Transverse colon (tissue), 4 donors: ENCODE results near the gene RNF126. TPM values are rescaled to one million over a fixed set of nuclear protein-coding genes. Genes with fewer than 3 reads are reported as not detected.
A peak's percentile ranks its signal among the peaks of the same experiment; 100 is the strongest.

Source experiments
- DNase-seq: peaks from one replicate; pipeline ENCODE4 v3.0.0-alpha.2; 2019
- H3K27ac ChIP-seq, 4 donors: fragments of 200-600 bp; sonication (generic); 2 replicates each; pipeline ENCODE4 v1.5.1; 2016 to 2018; ENCODE audit warnings: inconsistent platforms in 4 of 4
- H3K27me3 ChIP-seq: fragments of 200-600 bp; sonication (generic); 2 replicates; pipeline ENCODE4 v1.5.1; 2017; ENCODE audit warnings: inconsistent platforms
- H3K36me3 ChIP-seq, 4 donors: fragments of 200-600 bp; sonication (generic); 2 replicates each; pipeline ENCODE4 v1.5.1; 2017 to 2019; ENCODE audit warnings: inconsistent platforms in 4 of 4
- H3K4me1 ChIP-seq, 4 donors: fragments of 200-600 bp; sonication (generic); 2 replicates each; pipeline ENCODE4 v1.5.1; 2017 to 2020; ENCODE audit warnings: inconsistent platforms in 4 of 4
- H3K4me3 ChIP-seq, 4 donors: fragments of 200-600 bp; sonication (generic); 1 replicate in 1 of 4; 2 replicates in 3 of 4; pipeline versions ENCODE4 v1.5.1 to v1.6.1; 2017 to 2019; ENCODE audit warnings: inconsistent platforms in 4 of 4
- H3K9me3 ChIP-seq, 2 donors: fragments of 200-600 bp; sonication (generic); 2 replicates each; pipeline ENCODE4 v1.5.1; 2017 to 2019; ENCODE audit warnings: inconsistent platforms in 2 of 2
- CTCF ChIP-seq, 5 experiments: fragments of 200-600 bp in 3 of 5; fragments of 450-650 bp in 2 of 5; sonication (generic) in 3 of 5; IDR thresholded peaks; 1 replicate in 2 of 5; 2 replicates in 3 of 5; pipeline ENCODE4 v1.5.1; 2016 to 2017; ENCODE audit warnings: antibody characterized with exemption in 5 of 5, inconsistent platforms in 3 of 5, mild to moderate bottlenecking in 2 of 5, moderate library complexity in 1 of 5
- EP300 ChIP-seq: sonication (generic); formaldehyde crosslinking; IDR thresholded peaks from one replicate; pipeline ENCODE4 v1.6.1; 2017; ENCODE audit warnings: antibody characterized with exemption, low read depth
- POLR2A ChIP-seq: fragments of 450-650 bp; IDR thresholded peaks from one replicate; pipeline ENCODE4 v1.6.1; 2016; ENCODE audit warnings: antibody characterized with exemption, mild to moderate bottlenecking, moderate library complexity
- POLR2AphosphoS5 ChIP-seq, 3 donors: sonication (generic); formaldehyde crosslinking; IDR thresholded peaks; one replicate each; pipeline ENCODE4 v1.6.1; 2016; ENCODE audit warnings: antibody characterized with exemption in 3 of 3
- WGBS, 2 donors: methylation state at CpG; one replicate each; pipeline ENCODE4 v1.1.5; 2018; ENCODE audit warnings: low coverage in 1 of 2; 5-methylcytosine and 5-hydroxymethylcytosine counted together
- in situ Hi-C, 4 donors: fragments of 200-750 bp; cut with MboI; loops; one replicate each; pipeline versions ENCODE4 v1.15.0 to v1.15.1; 2017; ENCODE audit warnings: low sequenced_read_pairs in 3 of 4, low pct_ligation_motif_present in 1 of 4, low pct_unique_long_range_greater_than_20kb in 1 of 4
- intact Hi-C: fragments of 100-400 bp; cut with DNase I; formaldehyde crosslinking; loops from one replicate; pipeline ENCODE4 v1.15.1; 2023; ENCODE audit warnings: low total_unique reads
- total RNA-seq, 4 donors: library from RNA; depleted of rRNA; stranded (reverse); fragments of >200 nt; gene quantifications; one replicate each; pipeline ENCODE4 v1.1.0, GENCODE V29; 2016

Gene RNF126
- total RNA-seq, 4 donors from 2014 or later = 88.6 to 148 (median 102) TPM

- no peak for DNase-seq
- no peak for TF ChIP-seq EP300
- TF ChIP-seq POLR2A = no peak
- no peak for TF ChIP-seq CTCF (IDR thresholded peaks at IDR 0.05)
- no peak for TF ChIP-seq POLR2AphosphoS5 (IDR thresholded peaks at IDR 0.05)
- Histone ChIP-seq H3K36me3 (peaks cover 0 to 13% (median 5%) of the 10 kb centered on the region in 4 donors), H3K4me1 (peaks cover 0 to 26% (median 9%) of the 10 kb centered on the region in 4 donors), H3K4me3 (no peak overlapping the region), H3K27me3 (peaks cover 37% of the 10 kb centered on the region), H3K27ac (no peak overlapping the region), H3K9me3 (no peaks in the 10 kb centered on the region)
- 0 to 86% methylated on average over 1 to 47 of the region's 54 CpGs for WGBS, 2 donors
- in situ Hi-C loops (no loop called here), intact Hi-C loops (no loop called here)
Observed at GRCh38 chr19:613732-614567, 49.1 kb downstream of the RNF126 start.

GRCh38 chr19:612941-613340 lies 50.1 kb downstream of the RNF126 start:
- Histone ChIP-seq H3K27me3 (peaks cover 41% of the 10 kb centered on the region), H3K4me1 (peaks cover 0 to 28% (median 9%) of the 10 kb centered on the region in 4 donors), H3K27ac (no peak overlapping the region), H3K9me3 (no peaks in the 10 kb centered on the region), H3K4me3 (no peak overlapping the region), H3K36me3 (peaks cover 0 to 5% (median under 1%) of the 10 kb centered on the region in 4 donors)
- 85 to 93% methylated on average over 5 to 32 of the region's 33 CpGs for WGBS, 2 donors
- DNase-seq = no peak
- TF ChIP-seq CTCF (IDR thresholded peaks at IDR 0.05) (no peak), EP300 (no peak), POLR2AphosphoS5 (IDR thresholded peaks at IDR 0.05) (no peak), POLR2A (no peak)
- in situ Hi-C loops = no loop called here
- intact Hi-C loops = no loop called here

- peak overlapping the region; percentile 19 to 70 (median 55) for H3K27ac ChIP-seq
- no peak for DNase-seq
- 18% methylated on average over 13 of the region's 13 CpGs; no CpG with 5 or more reads in 1 of the 2 donors for WGBS, 2 donors
- in situ Hi-C loops = no loop called here
- intact Hi-C loops = no loop called here
- no peak overlapping the region for H3K4me3 ChIP-seq
- TF ChIP-seq CTCF (IDR thresholded peaks at IDR 0.05) = no peak
- no peak for TF ChIP-seq POLR2AphosphoS5 (IDR thresholded peaks at IDR 0.05)
- no peak for TF ChIP-seq POLR2A
- TF ChIP-seq EP300 = no peak
- no peaks in the 10 kb centered on the region for H3K9me3 ChIP-seq
- H3K36me3 ChIP-seq = no peaks in the 10 kb centered on the region
- peaks cover 34% of the 10 kb centered on the region for H3K27me3 ChIP-seq
- peaks cover 0 to 24% (median 7%) of the 10 kb centered on the region in 4 donors for H3K4me1 ChIP-seq
Observed at GRCh38 chr19:611481-611868, 51.5 kb downstream of the RNF126 start.

GRCh38 chr19:610801-611480 lies 52.1 kb downstream of the RNF126 start:
- 16 to 19% methylated on average over 5 to 34 of the region's 36 CpGs for WGBS, 2 donors
- peaks cover 0 to 21% (median 5%) of the 10 kb centered on the region in 4 donors for H3K4me1 ChIP-seq
- TF ChIP-seq CTCF (IDR thresholded peaks at IDR 0.05) (no peak), POLR2AphosphoS5 (IDR thresholded peaks at IDR 0.05) (no peak), EP300 (no peak), POLR2A (no peak)
- DNase-seq = peak; percentile 54
- peak overlapping the region; percentile 19 to 70 (median 55) for H3K27ac ChIP-seq
- peaks cover 32% of the 10 kb centered on the region for H3K27me3 ChIP-seq
- H3K9me3 ChIP-seq = no peaks in the 10 kb centered on the region
- H3K36me3 ChIP-seq = no peaks in the 10 kb centered on the region
- peak overlapping the region in 2 of 4 donors; percentile 21 to 40 for H3K4me3 ChIP-seq
- in situ Hi-C loops (no loop called here), intact Hi-C loops (no loop called here)
